Fibroblast of lung (primary cell): ENCODE measurements around the gene C2CD4C. TPM values are rescaled to one million over a fixed set of nuclear protein-coding genes. Genes with fewer than 3 reads are reported as not detected.
"Not testable (repeated sequence)": the region's sequence is repeated elsewhere in the genome, so short reads cannot be mapped to it uniquely, and the experiment has no call there.

Experiments used
- DNase-seq, 2 donors: peaks; one replicate each; pipeline versions ENCODE4 v3.0.0 to v3.0.0-alpha.2; 2010; ENCODE audit warnings: low read depth in 2 of 2
- H2AFZ ChIP-seq: 2 replicates; pipeline ENCODE4 v1.5.1; 2012; ENCODE audit warnings: low read length, control low read depth, inconsistent platforms
- H3K27ac ChIP-seq: 2 replicates; pipeline ENCODE4 v1.5.1; 2011; ENCODE audit warnings: low read length, control low read depth; ENCODE audit not compliant: insufficient read depth
- H3K27me3 ChIP-seq: 2 replicates; pipeline ENCODE4 v1.5.1; 2011; ENCODE audit warnings: mild to moderate bottlenecking, low read length; ENCODE audit not compliant: control insufficient read depth, insufficient read depth
- H3K36me3 ChIP-seq: 2 replicates; pipeline ENCODE4 v1.5.1; 2011; ENCODE audit warnings: low read length; ENCODE audit not compliant: control insufficient read depth, insufficient read depth
- H3K4me1 ChIP-seq: 2 replicates; pipeline ENCODE4 v1.5.1; 2011; ENCODE audit warnings: low read length; ENCODE audit not compliant: control insufficient read depth, insufficient read depth; ENCODE audit errors: extremely low read depth
- H3K4me2 ChIP-seq: 2 replicates; pipeline ENCODE4 v1.5.1; 2011; ENCODE audit warnings: low read length, control low read depth; ENCODE audit not compliant: insufficient read depth; ENCODE audit errors: extremely low read depth
- H3K4me3 ChIP-seq, 4 experiments: fragments of 200-600 bp in 1 of 4; sonication (generic) in 1 of 4; replicated peaks in 1 of 4; 2 replicates each; pipeline ENCODE4 v1.5.1; 2011 to 2016; ENCODE audit warnings: low read length in 4 of 4, low read depth in 3 of 4, mild to moderate bottlenecking in 3 of 4, control low read depth in 2 of 4, inconsistent platforms in 1 of 4, mixed read lengths in 1 of 4; ENCODE audit not compliant: insufficient read depth in 1 of 4; ENCODE audit errors: control extremely low read depth in 1 of 4
- H3K79me2 ChIP-seq: 2 replicates; pipeline ENCODE4 v1.5.1; 2012; ENCODE audit warnings: mild to moderate bottlenecking, low read length, inconsistent platforms; ENCODE audit not compliant: control insufficient read depth, insufficient read depth
- H3K9ac ChIP-seq: 2 replicates; pipeline ENCODE4 v1.5.1; 2011; ENCODE audit warnings: mild to moderate bottlenecking, low read length, control low read depth; ENCODE audit not compliant: insufficient read depth
- H3K9me3 ChIP-seq: 2 replicates; pipeline ENCODE4 v1.5.1; 2012; ENCODE audit warnings: low read depth, low read length; ENCODE audit not compliant: control insufficient read depth, insufficient read depth
- H4K20me1 ChIP-seq: 2 replicates; pipeline ENCODE4 v1.5.1; 2011; ENCODE audit warnings: low read length; ENCODE audit not compliant: control insufficient read depth, insufficient read depth; ENCODE audit errors: extremely low read depth
- CTCF ChIP-seq, 2 donors: IDR thresholded peaks in 1 of 2; conservative IDR thresholded peaks in 1 of 2; 1 replicate in 1 of 2; 2 replicates in 1 of 2; pipeline ENCODE4 v1.5.1; 2011 to 2012; ENCODE audit warnings: low read length in 2 of 2, control low read depth in 1 of 2, inconsistent platforms in 1 of 2, low read depth in 1 of 2, mild to moderate bottlenecking in 1 of 2
- EZH2 ChIP-seq: IDR thresholded peaks from 2 replicates; pipeline ENCODE4 v1.5.1; 2012; ENCODE audit warnings: low read length, control low read depth, mild to moderate bottlenecking; ENCODE audit errors: missing control alignments
- polyA plus RNA-seq, 2 donors: library from polyadenylated mRNA; depleted of rRNA in 1 of 2; stranded (reverse) in 1 of 2; unstranded in 1 of 2; fragments of >200 nt; gene quantifications; 2 replicates each; pipeline ENCODE4 v1.2.1, GENCODE V29; 2011 to 2012; ENCODE audit warnings: missing spikeins in 1 of 2
- total RNA-seq: library from RNA; depleted of rRNA; stranded (reverse); fragments of >200 nt; gene quantifications from 2 replicates; pipeline ENCODE4 v1.2.1, GENCODE V29; 2014

Gene C2CD4C
- total and polyA plus RNA-seq, 2 donors (not counting 1 experiment from before 2014, with no cell fraction given), result 0.17 TPM; not detected in 1

GRCh38 chr19:362154-362553, 46.8 kb downstream of the C2CD4C start:
- TF ChIP-seq EZH2, result no peak
- no peak for TF ChIP-seq CTCF (conservative IDR thresholded peaks at IDR 0.05 in 1 of 2, IDR thresholded peaks at IDR 0.05 in 1 of 2; ENCODE audit: low read depth in 1 of 2, low read length in 2 of 2)
- H3K36me3 ChIP-seq, result no peaks in the 10 kb centered on the region
- no peak overlapping the region for H3K4me2 ChIP-seq
- H3K27ac ChIP-seq, result no peak overlapping the region
- no peaks in the 10 kb centered on the region for H3K9me3 ChIP-seq
- H4K20me1 ChIP-seq, result no peaks in the 10 kb centered on the region
- H3K9ac ChIP-seq, result no peak overlapping the region
- no peak overlapping the region for H2AFZ ChIP-seq
- H3K79me2 ChIP-seq, result no peaks in the 10 kb centered on the region
- H3K27me3 ChIP-seq, result no peaks in the 10 kb centered on the region
- no peak overlapping the region for H3K4me3 ChIP-seq
- no peak for DNase-seq
- H3K4me1 ChIP-seq, result no peaks in the 10 kb centered on the region

DNA sequence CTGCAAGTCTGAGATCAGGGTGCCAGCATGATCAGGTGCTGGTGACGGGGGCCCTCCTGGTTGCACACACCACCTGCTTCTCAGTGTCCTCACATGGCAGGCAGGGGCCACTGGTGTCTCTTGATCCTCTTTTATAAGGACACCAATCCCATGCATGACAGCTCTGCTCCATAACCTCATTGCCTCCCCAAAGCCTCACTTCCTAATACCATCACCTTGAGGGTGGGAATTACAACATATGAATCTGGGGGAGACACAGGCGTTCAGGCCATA, 49.4 kb downstream of the C2CD4C start:
- Histone ChIP-seq H3K4me1 (no peaks in the 10 kb centered on the region), H2AFZ (no peak overlapping the region), H3K79me2 (no peaks in the 10 kb centered on the region), H3K9ac (no peak overlapping the region), H4K20me1 (no peaks in the 10 kb centered on the region), H3K36me3 (no peaks in the 10 kb centered on the region), H3K27me3 (no peaks in the 10 kb centered on the region), H3K9me3 (no peaks in the 10 kb centered on the region), H3K4me3 (no peak overlapping the region), H3K27ac (no peak overlapping the region), H3K4me2 (no peak overlapping the region)
- DNase-seq, result no peak
- TF ChIP-seq EZH2 (no peak), CTCF (conservative IDR thresholded peaks at IDR 0.05 in 1 of 2, IDR thresholded peaks at IDR 0.05 in 1 of 2; ENCODE audit: low read depth in 1 of 2, low read length in 2 of 2) (no peak)

GRCh38 chr19:355536-355935, 53.4 kb downstream of the C2CD4C start:
- not testable (repeated sequence) for H3K27me3 ChIP-seq

More at GRCh38 chr19:355536-355935, 53.4 kb downstream of the C2CD4C start:
- H3K4me3 ChIP-seq, H3K4me2 ChIP-seq, DNase-seq, H3K36me3 ChIP-seq, H3K4me1 ChIP-seq, H2AFZ ChIP-seq, H3K27ac ChIP-seq, H3K9me3 ChIP-seq, H4K20me1 ChIP-seq, H3K79me2 ChIP-seq, H3K9ac ChIP-seq: not testable (repeated sequence)

Other genes starting within 250 kb of the C2CD4C start
- gene PLPP2, start 117.7 kb downstream of the C2CD4C start, total RNA-seq, result 10.0 and 26.6 TPM in 2 replicates
- gene PLPP2, start 117.7 kb downstream of the C2CD4C start, polyA plus RNA-seq, result 1.8 and 18.6 TPM in 2 replicates
- 9.2 and 20.6 TPM in 2 replicates for gene MIER2, start 64.4 kb downstream of the C2CD4C start, total RNA-seq
- 13.7 and 17.7 TPM in 2 replicates for gene MIER2, start 64.4 kb downstream of the C2CD4C start, polyA plus RNA-seq
- 2.5 and 3.3 TPM in 2 replicates for gene SHC2, start 51.9 kb upstream of the C2CD4C start, total RNA-seq
- 0.02 and 0.28 TPM in 2 replicates for gene SHC2, start 51.9 kb upstream of the C2CD4C start, polyA plus RNA-seq
- 0.17 and 0.26 TPM in 2 replicates for gene MADCAM1, start 87.3 kb upstream of the C2CD4C start, total RNA-seq
- gene MADCAM1, start 87.3 kb upstream of the C2CD4C start, polyA plus RNA-seq, result not detected in 2 replicates
- 30.1 and 36.0 TPM in 2 replicates for gene TPGS1, start 98.3 kb upstream of the C2CD4C start, total RNA-seq
- gene TPGS1, start 98.3 kb upstream of the C2CD4C start, polyA plus RNA-seq, result 1.7 and 2.0 TPM in 2 replicates
- gene CDC34, start 122.6 kb upstream of the C2CD4C start, total RNA-seq, result 65.0 and 72.5 TPM in 2 replicates
- 23.3 and 27.0 TPM in 2 replicates for gene CDC34, start 122.6 kb upstream of the C2CD4C start, polyA plus RNA-seq
- gene GZMM, start 134.9 kb upstream of the C2CD4C start, total RNA-seq, result 0.17 TPM in 1 of 2 replicates, not detected in the other
- 0.35 TPM in 1 of 2 replicates, not detected in the other for gene GZMM, start 134.9 kb upstream of the C2CD4C start, polyA plus RNA-seq
- 199 and 246 TPM in 2 replicates for gene BSG, start 163.4 kb upstream of the C2CD4C start, total RNA-seq
- gene BSG, start 163.4 kb upstream of the C2CD4C start, polyA plus RNA-seq, result 258 and 325 TPM in 2 replicates
- 0.26 and 0.50 TPM in 2 replicates for gene HCN2, start 180.7 kb upstream of the C2CD4C start, total RNA-seq
- 0.49 and 0.54 TPM in 2 replicates for gene HCN2, start 180.7 kb upstream of the C2CD4C start, polyA plus RNA-seq
- gene POLRMT, start 224.4 kb upstream of the C2CD4C start, total RNA-seq, result 17.2 and 21.5 TPM in 2 replicates
- gene POLRMT, start 224.4 kb upstream of the C2CD4C start, polyA plus RNA-seq, result 7.3 and 13.5 TPM in 2 replicates
- gene FGF22, start 230.7 kb upstream of the C2CD4C start, total RNA-seq, result under 0.01 TPM in 1 of 2 replicates, not detected in the other
- gene FGF22, start 230.7 kb upstream of the C2CD4C start, polyA plus RNA-seq, result 0.06 TPM in 1 of 2 replicates, not detected in the other